K562 (cell line): Measurements from ENCODE around the gene TM4SF18. TPM values are rescaled to one million over a fixed set of nuclear protein-coding genes. Genes with fewer than 3 reads are reported as not detected.
A peak's percentile ranks its signal among the peaks of the same experiment; 100 is the strongest.

Experiments
- ATF1 ChIP-seq, 2 experiments: fragments of 450-650 bp in 1 of 2; IDR thresholded peaks; 2 replicates each; pipeline ENCODE4 v1.6.1; 2016; ENCODE audit warnings: missing compliant biosample characterization in 1 of 2, missing genetic modification characterization in 1 of 2
- ATF4 ChIP-seq: fragments of 450-650 bp; formaldehyde crosslinking; IDR thresholded peaks from 2 replicates; pipeline ENCODE4 v1.4.0; 2022; ENCODE audit warnings: mild to moderate bottlenecking, moderate library complexity
- BCL6 ChIP-seq: fragments of 250-450 bp; sonication (Bioruptor Pico); IDR thresholded peaks from 2 replicates; pipeline ENCODE4 v1.4.0; 2020
- CBX1 ChIP-seq: sonication (generic); IDR thresholded peaks from 2 replicates; pipeline ENCODE4 v1.6.1; 2016; ENCODE audit warnings: antibody characterized with exemption, low read depth, mild to moderate bottlenecking
- CHAMP1 ChIP-seq: fragments of 450-650 bp; IDR thresholded peaks from 2 replicates; pipeline ENCODE4 v1.6.1; 2016; ENCODE audit warnings: mild to moderate bottlenecking
- DEAF1 ChIP-seq: fragments of 450-650 bp; formaldehyde crosslinking; IDR thresholded peaks from 2 replicates; pipeline ENCODE4 v1.4.0; 2020; ENCODE audit warnings: mild to moderate bottlenecking, moderate library complexity
- HNRNPLL ChIP-seq: fragments of 200-400 bp; formaldehyde crosslinking; IDR thresholded peaks from 2 replicates; pipeline ENCODE4 v1.6.1; 2017; ENCODE audit warnings: low read length, low read depth, mild to moderate bottlenecking; ENCODE audit not compliant: poor library complexity, severe bottlenecking
- MIER1 ChIP-seq: fragments of 450-650 bp; IDR thresholded peaks from 2 replicates; pipeline ENCODE4 v1.6.1; 2016; ENCODE audit warnings: antibody characterized with exemption, mild to moderate bottlenecking, low read depth
- MYBL2 ChIP-seq, 2 experiments: fragments of 450-650 bp in 1 of 2; sonication (generic) in 1 of 2; formaldehyde crosslinking in 1 of 2; IDR thresholded peaks; 2 replicates each; pipeline versions ENCODE4 v1.6.1 to v1.8.1; 2017 to 2022; ENCODE audit warnings: borderline replicate concordance in 1 of 2, inconsistent platforms in 1 of 2, low read depth in 1 of 2, mild to moderate bottlenecking in 1 of 2, missing genetic modification reagents in 1 of 2, moderate library complexity in 1 of 2
- NFIC ChIP-seq: fragments of 450-650 bp; IDR thresholded peaks from 2 replicates; pipeline ENCODE4 v1.6.1; 2017; ENCODE audit warnings: mild to moderate bottlenecking, inconsistent platforms
- NR2C1 ChIP-seq, 2 experiments: fragments of 450-650 bp; IDR thresholded peaks; 2 replicates each; pipeline ENCODE4 v1.6.1; 2017; ENCODE audit warnings: mild to moderate bottlenecking in 2 of 2, antibody characterized with exemption in 1 of 2, inconsistent platforms in 1 of 2, missing compliant biosample characterization in 1 of 2, missing genetic modification characterization in 1 of 2
- OTX1 ChIP-seq: fragments of 450-650 bp; formaldehyde crosslinking; IDR thresholded peaks from 2 replicates; pipeline ENCODE4 v1.4.0; 2022; ENCODE audit warnings: mild to moderate bottlenecking
- POLR3G ChIP-seq: IDR thresholded peaks from 2 replicates; pipeline ENCODE4 v1.6.1; 2011; ENCODE audit not compliant: insufficient read length, insufficient replicate concordance; ENCODE audit errors: extremely low read depth
- RBM25 ChIP-seq: fragments of 200-400 bp; formaldehyde crosslinking; IDR thresholded peaks from 2 replicates; pipeline ENCODE4 v1.6.1; 2018; ENCODE audit warnings: low read length, low read depth, moderate library complexity; ENCODE audit not compliant: severe bottlenecking
- RNF2 ChIP-seq: sonication (generic); IDR thresholded peaks from 2 replicates; pipeline ENCODE4 v1.6.1; 2016
- SFPQ ChIP-seq: fragments of 200-400 bp; formaldehyde crosslinking; IDR thresholded peaks from 2 replicates; pipeline ENCODE4 v1.6.1; 2017; ENCODE audit warnings: mild to moderate bottlenecking, low read depth, low read length, moderate library complexity
- SRSF1 ChIP-seq: fragments of 200-400 bp; formaldehyde crosslinking; IDR thresholded peaks from 2 replicates; pipeline ENCODE4 v1.6.1; 2017; ENCODE audit warnings: mild to moderate bottlenecking, low read depth, low read length, moderate library complexity
- ZBED1 ChIP-seq: IDR thresholded peaks from 2 replicates; pipeline ENCODE4 v1.6.1; 2014
- ZNF764 ChIP-seq: fragments of 250-450 bp; sonication (Bioruptor Pico); IDR thresholded peaks from 2 replicates; pipeline ENCODE4 v1.4.0; 2020; ENCODE audit warnings: low read depth, mild to moderate bottlenecking, moderate library complexity
- ZNF780A ChIP-seq: fragments of 250-450 bp; sonication (Bioruptor Pico); IDR thresholded peaks from 2 replicates; pipeline ENCODE4 v1.5.0; 2021; ENCODE audit warnings: mild to moderate bottlenecking
- ZZZ3 ChIP-seq: fragments of 450-650 bp; IDR thresholded peaks from 2 replicates; pipeline ENCODE4 v1.6.1; 2016; ENCODE audit warnings: antibody characterized with exemption, mild to moderate bottlenecking, moderate library complexity
- polyA plus RNA-seq, 8 experiments: library from polyadenylated mRNA; depleted of rRNA in 4 of 8; stranded (reverse) in 5 of 8; unstranded in 3 of 8; fragments of >200 nt; fragmentation: Nextera tagmentation in 2 of 8; fragmentation: Illumina TruSeq in 1 of 8; extraction: Ambion mirVana in 2 of 8; extraction: Trizol in 1 of 8; gene quantifications; 2 replicates each; pipeline versions ENCODE4 v1.2.1 to v1.2.3, GENCODE V29; 2011 to 2014; ENCODE audit warnings: inconsistent platforms in 1 of 8, missing spikeins in 1 of 8
- total RNA-seq, 7 experiments: library from RNA; depleted of rRNA in 6 of 7; stranded (reverse); fragments of >200 nt in 6 of 7; fragmentation: Illumina TruSeq in 2 of 7; extraction: Trizol in 2 of 7; gene quantifications; 2 replicates each; pipeline versions ENCODE4 v1.2.1 to v1.2.3, GENCODE V29; 2011 to 2021; ENCODE audit warnings: low replicate concordance in 1 of 7

The TM4SF18 gene
- total and polyA plus RNA-seq, 9 of the 15 experiments (the other 6 are each of a cell fraction or from before 2014, with no cell fraction given) = not detected

GRCh38 chr3:149299938-149300801 is 33.3 kb downstream of the TM4SF18 start (continued):
- TF ChIP-seq SFPQ (no peak), NR2C1 (IDR thresholded peaks at IDR 0.05) (no peak), NR2C1 (tag; IDR thresholded peaks at IDR 0.05) (no peak), ZNF764 (no peak), MIER1 (no peak), MYBL2 (IDR thresholded peaks at IDR 0.05; ENCODE audit: low read depth) (no peak), MYBL2 (CRISPR knock-in tag; IDR thresholded peaks at IDR 0.05; ENCODE audit: borderline replicate concordance) (no peak), DEAF1 (CRISPR knock-in tag) (no peak), SRSF1 (no peak), POLR3G (no peak), ZZZ3 (no peak), CBX1 (no peak), ZBED1 (no peak), NFIC (peak; percentile 40; the same call in 1 of the 2 replicates), ATF4 (no peak), HNRNPLL (no peak), OTX1 (CRISPR knock-in tag) (no peak), ZNF780A (CRISPR knock-in tag) (no peak), CHAMP1 (no peak), BCL6 (CRISPR knock-in tag) (no peak), ATF1 (CRISPR knock-in tag; IDR thresholded peaks at IDR 0.05) (no peak), ATF1 (tag; IDR thresholded peaks at IDR 0.05) (no peak), RNF2 (no peak), RBM25 (no peak)
